Ascending aorta (tissue), 2 donors: Measurements from ENCODE around the gene PRKAR1B. TPM values are rescaled to one million over a fixed set of nuclear protein-coding genes. Genes with fewer than 3 reads are reported as not detected.

Experiments used
- DNase-seq, 2 donors: peaks; one replicate each; pipeline ENCODE4 v3.0.0-alpha.2; 2019; ENCODE audit warnings: low spot score in 2 of 2
- H3K27ac ChIP-seq, 2 donors: fragments of 200-600 bp; sonication (generic); one replicate each; pipeline ENCODE4 v1.5.1; 2016 to 2017; ENCODE audit warnings: mild to moderate bottlenecking in 1 of 2
- H3K27me3 ChIP-seq: fragments of 200-600 bp; sonication (generic); one replicate; pipeline ENCODE4 v1.5.1; 2017
- H3K36me3 ChIP-seq, 2 donors: fragments of 200-600 bp; sonication (generic); one replicate each; pipeline ENCODE4 v1.5.1; 2016
- H3K4me1 ChIP-seq, 2 donors: fragments of 200-600 bp; sonication (generic); one replicate each; pipeline ENCODE4 v1.5.1; 2016 to 2017; ENCODE audit warnings: mild to moderate bottlenecking in 1 of 2
- H3K4me3 ChIP-seq, 2 donors: fragments of 200-600 bp; sonication (generic); one replicate each; pipeline ENCODE4 v1.5.1; 2016 to 2017; ENCODE audit warnings: mild to moderate bottlenecking in 1 of 2
- H3K9me3 ChIP-seq, 2 donors: fragments of 200-600 bp; sonication (generic); one replicate each; pipeline ENCODE4 v1.5.1; 2016
- intact Hi-C: fragments of 100-400 bp; cut with DNase I; formaldehyde crosslinking; loops from one replicate; pipeline ENCODE4 v1.15.1; 2023
- total RNA-seq: library from RNA; depleted of rRNA; stranded (reverse); fragments of >200 nt; gene quantifications from one replicate; pipeline ENCODE4 v1.1.0, GENCODE V29; 2016
- TF ChIP-seq, protein P1 (sequence below), 3 experiments: fragments of 200-600 bp in 2 of 3; fragments of 450-650 bp in 1 of 3; sonication (generic) in 2 of 3; IDR thresholded peaks; one replicate each; pipeline ENCODE4 v1.5.1; 2016 to 2019; ENCODE audit warnings: antibody characterized with exemption in 3 of 3, mild to moderate bottlenecking in 1 of 3, moderate library complexity in 1 of 3

The PRKAR1B gene
- total RNA-seq, 1 donor from 2014 or later: 13.0 TPM

DNA sequence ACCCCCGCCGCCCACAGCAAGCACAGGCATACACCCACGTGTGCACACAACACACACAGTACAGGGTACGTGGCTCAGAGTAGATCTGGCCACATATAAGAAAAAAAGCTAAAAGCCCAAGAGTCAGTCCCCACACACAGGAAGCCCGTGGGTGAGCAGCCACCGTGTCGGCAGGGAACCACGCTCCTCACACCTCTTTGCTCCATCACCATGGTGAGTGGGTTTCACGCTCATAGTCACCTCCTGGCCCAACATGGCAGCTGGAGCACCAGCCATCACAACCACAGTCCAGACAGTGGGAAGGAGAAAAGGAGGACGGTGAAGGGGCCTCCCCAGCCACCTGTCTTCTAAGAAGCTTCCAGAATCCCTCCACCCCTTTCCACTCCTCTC is 131.5 kb downstream of the PRKAR1B start:
- H3K4me1 ChIP-seq: peaks cover 19 to 42% of the 10 kb centered on the region in 2 donors
- no peaks in the 10 kb centered on the region for H3K27me3 ChIP-seq
- intact Hi-C loops: no loop called here
- no peak overlapping the region for H3K27ac ChIP-seq
- H3K4me3 ChIP-seq: no peak overlapping the region
- no peak for DNase-seq
- no peaks in the 10 kb centered on the region for H3K36me3 ChIP-seq
- TF ChIP-seq, protein P1, sequence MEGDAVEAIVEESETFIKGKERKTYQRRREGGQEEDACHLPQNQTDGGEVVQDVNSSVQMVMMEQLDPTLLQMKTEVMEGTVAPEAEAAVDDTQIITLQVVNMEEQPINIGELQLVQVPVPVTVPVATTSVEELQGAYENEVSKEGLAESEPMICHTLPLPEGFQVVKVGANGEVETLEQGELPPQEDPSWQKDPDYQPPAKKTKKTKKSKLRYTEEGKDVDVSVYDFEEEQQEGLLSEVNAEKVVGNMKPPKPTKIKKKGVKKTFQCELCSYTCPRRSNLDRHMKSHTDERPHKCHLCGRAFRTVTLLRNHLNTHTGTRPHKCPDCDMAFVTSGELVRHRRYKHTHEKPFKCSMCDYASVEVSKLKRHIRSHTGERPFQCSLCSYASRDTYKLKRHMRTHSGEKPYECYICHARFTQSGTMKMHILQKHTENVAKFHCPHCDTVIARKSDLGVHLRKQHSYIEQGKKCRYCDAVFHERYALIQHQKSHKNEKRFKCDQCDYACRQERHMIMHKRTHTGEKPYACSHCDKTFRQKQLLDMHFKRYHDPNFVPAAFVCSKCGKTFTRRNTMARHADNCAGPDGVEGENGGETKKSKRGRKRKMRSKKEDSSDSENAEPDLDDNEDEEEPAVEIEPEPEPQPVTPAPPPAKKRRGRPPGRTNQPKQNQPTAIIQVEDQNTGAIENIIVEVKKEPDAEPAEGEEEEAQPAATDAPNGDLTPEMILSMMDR (IDR thresholded peaks at IDR 0.05): no peak
- no peaks in the 10 kb centered on the region for H3K9me3 ChIP-seq

DNA sequence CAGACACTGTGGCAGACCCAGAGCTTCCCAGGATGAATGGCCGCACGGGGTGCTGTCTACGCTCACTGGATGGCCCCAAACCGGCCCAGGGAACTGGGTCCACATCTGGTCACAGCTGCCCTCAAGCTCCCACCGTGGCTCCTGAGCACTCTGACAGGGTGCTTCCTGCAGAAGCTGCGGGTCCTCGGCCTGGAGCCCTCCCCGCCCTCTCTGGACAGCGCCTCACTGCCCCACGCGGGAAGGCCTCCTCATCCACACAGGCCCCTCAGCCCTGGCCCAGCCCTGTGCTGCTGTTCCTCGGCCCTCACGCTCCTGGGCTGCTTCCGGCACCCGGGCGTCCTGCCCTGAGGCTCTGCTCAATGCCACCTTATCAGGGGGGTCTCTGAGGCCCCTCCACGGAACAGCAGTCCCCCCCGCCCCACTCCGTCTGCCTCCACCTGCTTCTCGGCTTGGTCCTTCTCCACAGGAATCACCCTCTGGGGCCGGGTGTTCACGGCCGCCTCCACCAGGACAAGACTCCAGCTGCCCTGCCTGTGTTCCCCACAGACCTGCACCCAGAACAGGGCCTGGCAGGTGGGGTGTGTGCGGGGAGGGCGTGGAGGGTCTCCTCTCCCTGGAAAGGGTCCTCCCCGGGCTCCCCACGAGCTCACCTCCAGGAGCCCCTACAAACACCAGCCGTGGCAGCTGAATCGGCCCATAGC is 132.0 kb downstream of the PRKAR1B start:
- Histone ChIP-seq H3K4me3 (no peak overlapping the region), H3K4me1 (peaks cover 24 to 42% of the 10 kb centered on the region in 2 donors), H3K9me3 (no peaks in the 10 kb centered on the region), H3K36me3 (no peaks in the 10 kb centered on the region), H3K27ac (no peak overlapping the region), H3K27me3 (no peaks in the 10 kb centered on the region)
- DNase-seq: no peak
- TF ChIP-seq, protein P1 (IDR thresholded peaks at IDR 0.05): no peak
- intact Hi-C loops: no loop called here

DNA sequence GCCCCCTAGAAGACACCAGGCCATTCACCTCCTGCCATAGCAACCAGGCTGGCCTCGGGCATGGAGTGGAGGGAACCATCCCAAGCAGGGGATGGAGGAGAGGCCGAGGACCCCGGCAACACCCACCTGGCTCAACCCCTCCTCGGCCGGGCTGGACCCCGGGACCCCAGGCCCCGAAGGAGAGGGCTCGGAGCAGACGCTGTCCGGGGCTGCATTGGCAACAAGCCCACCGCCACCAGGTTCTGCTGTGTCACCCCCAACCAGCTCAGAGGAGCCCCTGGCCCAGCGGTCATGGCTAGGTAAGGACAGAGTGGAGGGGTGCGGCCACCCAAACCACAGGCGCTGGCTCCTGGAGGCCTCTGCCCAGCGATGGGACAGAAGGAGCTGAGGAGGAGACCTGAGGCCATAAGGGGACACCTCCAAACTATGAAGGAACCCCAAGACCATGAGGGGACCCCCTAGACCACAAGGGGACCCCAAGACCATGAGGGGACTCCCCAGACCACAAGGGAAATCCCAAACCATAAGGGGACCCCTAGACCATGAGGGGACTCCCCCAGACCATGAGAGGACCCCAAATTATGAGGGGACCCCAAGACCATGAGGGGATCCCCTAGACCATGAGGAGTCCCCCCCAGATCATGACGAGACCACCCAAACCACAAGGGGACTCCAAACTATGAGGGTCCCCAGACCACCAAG is 132.7 kb downstream of the PRKAR1B start:
- TF ChIP-seq, protein P1 (IDR thresholded peaks at IDR 0.05): no peak
- Histone ChIP-seq H3K4me1 (peaks cover 24 to 42% of the 10 kb centered on the region in 2 donors), H3K36me3 (no peaks in the 10 kb centered on the region), H3K27me3 (no peaks in the 10 kb centered on the region), H3K27ac (peak overlapping the region in 1 of 2 donors; percentile 67), H3K9me3 (no peaks in the 10 kb centered on the region), H3K4me3 (no peak overlapping the region)
- no peak for DNase-seq
- intact Hi-C loops: no loop called here

DNA sequence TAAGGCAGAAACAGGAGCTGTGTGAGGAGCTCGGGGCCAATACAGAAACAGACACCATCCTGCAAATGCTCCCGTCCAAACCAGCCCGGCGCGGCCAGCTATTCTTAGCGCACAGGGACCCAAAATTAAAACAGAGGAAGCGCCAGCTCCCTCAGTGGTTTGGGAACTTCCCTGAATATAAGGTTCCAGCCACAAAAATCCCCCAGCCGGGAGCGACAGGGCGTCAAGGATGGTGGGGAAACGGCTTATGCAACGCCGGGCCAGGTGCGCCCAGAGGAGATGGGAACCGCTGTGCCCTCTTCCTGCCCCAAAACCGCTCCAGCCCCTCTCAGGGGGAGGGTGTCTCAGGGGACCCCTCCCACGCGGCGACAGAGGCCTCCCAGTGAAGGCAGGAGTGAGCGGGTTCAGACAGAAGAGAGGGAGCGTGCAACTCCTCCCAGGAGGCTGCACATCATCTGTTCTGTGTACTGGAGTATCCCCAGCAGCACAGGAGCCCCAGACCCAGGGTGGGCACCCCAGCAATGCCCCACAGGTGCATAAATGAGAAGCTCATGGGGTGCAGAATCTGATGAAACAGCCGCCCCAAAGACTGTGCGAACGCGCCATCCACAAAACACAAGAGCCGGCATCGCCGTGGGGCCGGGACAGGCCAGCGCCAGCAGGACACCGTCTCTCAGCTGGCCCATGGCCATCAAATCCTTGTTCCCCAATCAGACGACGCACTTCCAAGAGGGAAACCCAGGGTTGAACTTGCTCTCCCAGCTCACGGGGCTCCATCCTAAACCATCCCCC is 133.6 kb downstream of the PRKAR1B start:
- intact Hi-C loops: no loop called here
- no peak for DNase-seq
- TF ChIP-seq, protein P1 (IDR thresholded peaks at IDR 0.05): no peak
- peak overlapping the region; percentile 67 to 81 for H3K27ac ChIP-seq
- peak overlapping the region in 1 of 2 donors; percentile 29 for H3K4me3 ChIP-seq
- H3K4me1 ChIP-seq: peaks cover 24 to 42% of the 10 kb centered on the region in 2 donors
- H3K27me3 ChIP-seq: no peaks in the 10 kb centered on the region
- no peaks in the 10 kb centered on the region for H3K9me3 ChIP-seq
- H3K36me3 ChIP-seq: no peaks in the 10 kb centered on the region

DNA sequence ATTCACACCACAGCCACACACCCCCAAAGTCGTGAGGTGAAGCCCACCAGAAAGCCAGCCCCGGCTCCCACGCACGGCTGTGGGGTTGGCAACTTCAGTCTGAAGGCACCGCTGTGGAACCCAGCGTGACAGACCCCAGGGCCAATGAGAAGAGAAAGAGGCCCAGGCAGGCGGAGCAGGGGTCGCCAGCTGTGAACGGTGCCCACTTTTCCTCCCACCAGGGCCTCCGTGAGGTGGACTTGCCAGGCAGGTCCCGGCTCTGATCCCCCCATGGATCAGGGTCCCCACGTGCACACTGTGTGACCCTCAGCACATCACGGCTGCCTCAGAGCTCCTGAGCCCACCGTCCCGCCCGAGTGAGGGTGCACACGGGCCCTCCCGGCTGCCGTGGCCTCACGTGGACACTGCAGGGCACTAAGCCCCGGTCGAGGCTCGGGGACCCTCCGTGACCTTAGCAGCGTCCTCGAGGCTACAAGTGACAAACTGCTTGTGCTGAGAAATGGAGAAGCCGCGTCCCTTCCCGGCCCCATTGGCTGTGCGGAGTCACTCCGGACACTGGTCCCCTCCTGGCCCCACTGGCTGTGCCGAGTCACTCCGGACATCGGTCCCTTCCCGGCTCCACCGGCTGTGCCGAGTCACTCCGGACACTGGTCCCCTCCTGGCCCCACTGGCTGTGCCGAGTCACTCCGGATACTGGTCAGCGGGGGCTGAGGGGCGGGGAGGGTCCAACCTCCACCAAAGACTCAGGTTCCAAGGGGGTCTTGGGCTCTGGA is 135.0 kb downstream of the PRKAR1B start:
- peak overlapping the region; percentile 67 to 81 for H3K27ac ChIP-seq
- intact Hi-C loops: no loop called here

More for the DNA sequence above, 135.0 kb downstream of the PRKAR1B start:
- DNase-seq: no peak
- Histone ChIP-seq H3K9me3 (no peaks in the 10 kb centered on the region), H3K4me1 (peaks cover 29 to 51% of the 10 kb centered on the region in 2 donors), H3K27me3 (no peaks in the 10 kb centered on the region), H3K4me3 (no peak overlapping the region), H3K36me3 (no peaks in the 10 kb centered on the region)
- TF ChIP-seq, protein P1 (IDR thresholded peaks at IDR 0.05): no peak
